KOPT-K1 (cell line): ENCODE measurements around the gene XPA.
"Not testable (repeated sequence)": the region's sequence is repeated elsewhere in the genome, so short reads cannot be mapped to it uniquely, and the experiment has no call there.

Source experiments
- H3K27ac ChIP-seq: fragments of 200-600 bp; sonication (generic); 2 replicates; pipeline ENCODE4 v1.5.1; 2016; ENCODE audit warnings: antibody characterized with exemption, mild to moderate bottlenecking, low read depth, low read length; ENCODE audit not compliant: poor library complexity, severe bottlenecking
- H3K36me3 ChIP-seq: fragments of 200-600 bp; sonication (generic); 2 replicates; pipeline ENCODE4 v1.5.1; 2017; ENCODE audit warnings: antibody characterized with exemption, mild to moderate bottlenecking, low read length, moderate library complexity; ENCODE audit not compliant: insufficient read depth
- H3K9me3 ChIP-seq: fragments of 200-600 bp; sonication (generic); 2 replicates; pipeline ENCODE4 v1.5.1; 2017; ENCODE audit warnings: antibody characterized with exemption, low read length, mild to moderate bottlenecking; ENCODE audit not compliant: insufficient read depth, poor library complexity, severe bottlenecking

The XPA gene

GRCh38 chr9:97696803-97697601 is at the start of gene XPA:
TSS of gene XPA (minus strand) at chr9:97697340. CDS start at chr9:97697292, 48 bp downstream.
- Histone ChIP-seq H3K36me3 (peaks cover 14% of the 10 kb centered on the region), H3K27ac (peak within 1 kb of the TSS; percentile 81), H3K9me3 (no peaks in the 10 kb centered on the region)

DNA sequence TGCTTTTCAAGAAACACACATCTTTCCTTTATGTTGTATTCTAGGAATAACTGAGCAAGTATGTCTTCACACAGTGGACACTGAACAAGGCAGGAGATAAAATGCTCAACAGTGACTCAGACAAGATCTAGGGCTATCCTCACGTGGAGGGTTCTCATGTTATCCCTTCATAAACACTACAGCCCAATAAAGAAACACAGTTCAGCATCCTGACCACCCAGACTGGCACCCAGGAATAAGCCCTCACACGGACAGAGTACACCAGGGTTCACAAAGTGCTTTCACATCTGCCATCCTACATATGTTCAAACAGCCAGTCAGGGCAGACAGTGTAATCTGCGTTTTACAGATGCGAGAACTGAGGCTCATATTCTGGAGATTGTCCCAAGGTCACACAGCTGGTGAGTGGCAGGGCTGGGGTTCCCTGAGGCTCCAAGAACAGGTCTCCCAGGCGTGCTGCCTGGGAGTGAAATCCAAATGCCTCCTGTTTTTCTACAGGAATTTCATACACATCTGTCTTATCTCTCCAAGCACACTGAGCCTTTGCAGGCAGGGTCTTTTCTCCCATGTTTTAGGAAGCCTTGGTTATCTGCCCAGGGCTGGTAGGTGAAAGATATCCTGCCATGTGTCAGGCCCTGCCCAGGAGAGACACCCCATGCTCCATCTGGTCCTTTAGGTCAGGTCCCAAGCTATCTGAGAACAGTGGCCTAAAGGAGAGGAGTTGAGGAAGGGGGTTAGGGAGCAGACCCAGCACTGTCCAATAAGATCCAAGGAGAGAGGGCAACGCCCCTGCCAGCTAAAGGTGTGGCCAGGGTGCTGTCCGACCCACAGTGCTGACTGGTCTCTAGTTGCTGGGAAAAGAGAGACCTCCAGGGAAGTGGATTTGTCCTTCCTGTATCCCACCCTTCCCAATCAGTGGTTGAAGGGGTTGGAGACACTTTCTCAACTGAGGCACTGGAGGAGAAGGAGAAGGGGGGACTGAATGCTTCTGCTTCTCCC is 47.9 kb upstream of the XPA start:
- H3K27ac ChIP-seq: no peak overlapping the region
- H3K36me3 ChIP-seq: no peaks in the 10 kb centered on the region
- H3K9me3 ChIP-seq: peaks cover 8% of the 10 kb centered on the region

GRCh38 chr9:97744025-97744424 is 46.9 kb upstream of the XPA start:
- H3K36me3 ChIP-seq, H3K9me3 ChIP-seq, H3K27ac ChIP-seq: not testable (repeated sequence)

DNA sequence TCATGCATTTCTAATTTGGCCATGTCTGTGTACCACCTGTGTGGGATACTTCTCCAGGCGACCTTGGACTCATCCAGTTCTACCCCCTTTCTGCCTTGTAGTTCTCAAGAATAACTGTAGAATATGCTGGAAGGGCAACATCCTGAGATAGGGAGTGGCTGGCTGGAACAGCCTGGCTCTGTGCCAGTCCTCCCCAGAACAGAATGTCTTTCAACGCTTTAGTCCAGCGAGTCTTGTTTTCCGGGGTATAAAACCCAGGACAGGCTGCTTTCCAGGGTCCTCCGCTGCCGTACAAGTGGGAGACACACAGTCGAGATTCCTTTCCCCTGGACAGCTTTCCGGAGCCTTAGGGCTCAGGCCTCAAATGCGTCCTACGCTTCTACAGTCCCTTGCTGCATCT is 45.4 kb upstream of the XPA start:
- Histone ChIP-seq H3K36me3 (no peaks in the 10 kb centered on the region), H3K9me3 (peaks cover 8% of the 10 kb centered on the region), H3K27ac (no peak overlapping the region)

GRCh38 chr9:97741947-97742346 is 44.8 kb upstream of the XPA start:
- no peaks in the 10 kb centered on the region for H3K36me3 ChIP-seq
- H3K27ac ChIP-seq: no peak overlapping the region

DNA sequence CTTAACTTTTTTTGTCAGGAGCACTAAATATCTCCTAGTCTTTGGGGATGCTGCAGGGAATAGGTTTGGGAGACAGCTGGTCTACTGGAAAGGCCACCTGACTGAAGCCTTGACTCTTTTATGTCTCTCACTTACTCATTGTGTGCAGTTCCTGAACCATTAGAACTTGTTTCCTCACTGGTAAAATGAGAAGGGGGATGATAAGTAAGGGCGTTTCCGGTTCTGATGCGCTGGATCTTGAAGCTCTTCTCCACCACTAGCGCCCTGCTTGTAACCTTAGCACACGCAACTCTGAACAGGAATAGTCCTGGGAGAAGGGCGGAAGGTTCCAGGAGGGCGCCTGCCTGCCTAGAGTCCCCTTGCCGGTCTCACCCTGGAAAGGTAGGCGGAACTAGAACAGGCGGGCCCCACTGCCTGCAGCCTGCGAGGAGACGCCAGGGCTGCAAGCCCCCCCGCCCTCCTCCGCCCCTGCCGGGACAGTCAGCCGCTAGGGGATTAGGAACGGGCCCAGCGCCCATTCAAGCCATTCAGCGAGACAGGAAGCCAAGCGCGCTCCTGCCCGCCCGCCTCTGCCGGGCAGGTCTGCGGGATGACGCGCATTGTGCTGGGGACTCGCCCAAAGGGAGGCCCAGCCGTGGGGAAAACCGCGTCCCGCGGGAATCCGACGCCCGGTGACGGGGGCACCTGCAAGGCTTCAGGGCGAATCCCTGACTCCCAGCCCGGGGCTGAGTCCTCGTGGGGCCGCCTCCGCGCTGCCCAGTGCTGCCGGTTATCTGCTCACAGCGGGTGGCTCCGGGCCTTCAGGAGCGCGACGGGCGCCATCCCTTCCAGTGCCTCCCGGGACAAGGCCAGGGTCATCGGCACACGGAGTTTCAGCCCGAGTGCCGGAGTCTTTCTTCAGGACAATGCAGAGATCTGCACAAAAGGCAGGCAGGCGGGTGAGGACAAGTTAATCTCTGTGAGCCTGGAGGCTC is 44.0 kb upstream of the XPA start:
- no peaks in the 10 kb centered on the region for H3K36me3 ChIP-seq
- peaks cover 8% of the 10 kb centered on the region for H3K9me3 ChIP-seq
- no peak overlapping the region for H3K27ac ChIP-seq

More at GRCh38 chr9:97741947-97742346, 44.8 kb upstream of the XPA start:
- H3K9me3 ChIP-seq: peaks cover 8% of the 10 kb centered on the region

DNA sequence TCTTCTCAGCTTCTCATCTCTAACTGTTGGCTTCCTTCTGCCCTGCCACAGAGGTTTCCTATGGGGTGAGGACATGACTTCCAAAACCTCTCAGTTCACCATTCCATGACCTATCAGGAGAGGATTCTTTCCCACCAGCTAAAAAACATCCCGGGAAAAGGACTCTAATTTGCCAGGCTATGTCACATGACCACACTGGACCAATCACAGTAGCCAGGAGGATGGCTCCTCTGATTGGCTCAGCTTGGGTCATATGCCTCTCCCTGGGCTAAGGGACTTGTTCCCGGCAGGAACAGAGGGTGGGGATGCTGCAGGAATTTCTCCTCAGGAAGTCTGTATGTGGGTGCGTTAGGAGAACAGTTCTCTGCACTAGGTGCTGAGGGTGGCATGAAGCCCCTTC is 40.3 kb upstream of the XPA start:
- no peaks in the 10 kb centered on the region for H3K36me3 ChIP-seq

DNA sequence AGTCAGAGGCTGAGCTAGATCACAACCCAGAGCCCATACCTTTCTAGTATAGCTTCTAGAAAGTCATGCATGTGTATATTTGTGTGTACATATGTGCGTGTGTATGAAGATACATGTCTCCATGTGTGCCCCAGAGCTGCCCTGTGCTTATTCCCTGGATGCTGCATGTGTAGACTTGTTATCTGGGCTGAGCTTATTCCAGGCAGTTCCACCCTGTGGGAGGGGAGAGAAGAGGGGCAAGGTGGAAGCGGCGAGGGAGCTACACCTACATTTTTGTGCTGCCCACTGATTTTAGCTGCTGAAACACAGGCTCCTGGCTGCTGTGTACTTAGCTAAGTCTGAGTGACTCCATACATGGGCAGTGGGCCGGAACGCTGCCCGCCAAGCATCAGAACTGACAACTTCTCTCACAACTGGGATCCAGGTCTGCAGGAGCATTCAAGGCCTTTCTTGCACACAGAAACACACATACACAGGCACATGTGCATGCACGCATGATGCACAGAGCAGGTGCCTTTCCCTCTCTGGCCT is 38.0 kb upstream of the XPA start:
- no peaks in the 10 kb centered on the region for H3K36me3 ChIP-seq
- H3K9me3 ChIP-seq: no peaks in the 10 kb centered on the region
- no peak overlapping the region for H3K27ac ChIP-seq

More for the DNA sequence above, 40.3 kb upstream of the XPA start:
- Histone ChIP-seq H3K9me3 (peaks cover 4% of the 10 kb centered on the region), H3K27ac (no peak overlapping the region)

DNA sequence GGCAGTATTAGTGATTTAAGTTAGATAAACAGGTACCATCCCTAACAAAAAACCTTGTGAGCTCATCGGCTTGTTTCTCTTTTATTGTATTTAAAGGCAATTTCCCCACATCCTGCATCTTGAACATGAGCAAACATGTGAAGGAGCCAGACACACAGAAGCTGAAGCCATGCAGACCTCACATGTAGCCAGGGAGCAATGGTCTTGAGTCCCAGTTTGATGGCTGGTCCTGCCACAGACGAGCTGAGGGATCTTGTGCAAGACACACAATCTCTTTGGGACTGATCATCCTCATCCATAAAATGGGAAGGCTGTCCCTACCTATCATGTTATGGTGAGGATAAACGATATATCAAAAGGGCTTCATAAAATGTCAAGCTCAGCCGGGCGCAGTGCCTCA is 29.6 kb upstream of the XPA start:
- no peaks in the 10 kb centered on the region for H3K36me3 ChIP-seq
- H3K9me3 ChIP-seq: no peaks in the 10 kb centered on the region
- H3K27ac ChIP-seq: no peak overlapping the region

DNA sequence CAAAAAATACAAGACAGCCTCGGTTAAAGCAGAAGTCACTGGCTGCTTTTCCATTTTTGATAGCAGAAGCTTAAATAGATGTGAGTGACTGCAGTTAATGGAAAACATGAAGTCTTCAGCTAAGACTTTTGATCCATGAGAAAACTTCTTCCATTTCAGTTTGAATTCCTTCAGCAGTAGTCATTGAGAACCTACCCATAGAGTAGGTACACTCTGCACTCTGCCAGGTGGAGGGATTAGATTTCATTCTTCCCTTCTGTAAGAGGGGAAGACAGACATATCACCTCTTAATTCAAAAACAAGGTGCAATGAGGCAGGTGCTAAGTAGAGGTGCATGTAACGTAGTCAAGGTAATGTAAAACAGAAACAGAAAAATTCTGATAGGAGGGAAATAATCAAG is 26.7 kb upstream of the XPA start:
- H3K27ac ChIP-seq: no peak overlapping the region
- no peaks in the 10 kb centered on the region for H3K36me3 ChIP-seq

DNA sequence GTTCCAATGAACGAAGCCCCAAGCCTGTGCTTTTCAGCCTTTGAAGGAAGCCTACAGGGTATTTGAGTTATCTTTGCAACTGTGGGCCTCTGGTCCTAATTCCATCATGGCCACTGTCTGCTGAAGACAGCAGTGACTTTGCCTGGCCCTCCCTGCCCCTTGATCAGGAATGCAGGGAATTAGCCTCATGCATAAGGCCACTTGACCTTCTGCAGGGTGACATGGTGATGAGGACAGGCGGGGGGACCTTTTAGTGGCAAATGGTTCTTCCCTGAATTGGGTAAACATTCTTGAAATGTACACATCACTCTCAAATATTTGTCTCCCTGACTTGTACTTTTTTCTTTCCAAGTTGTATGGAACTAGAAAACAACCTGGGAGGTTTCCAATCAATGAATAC is 25.2 kb upstream of the XPA start:
- H3K36me3 ChIP-seq: no peaks in the 10 kb centered on the region
- H3K27ac ChIP-seq: no peak overlapping the region
- peaks cover 7% of the 10 kb centered on the region for H3K9me3 ChIP-seq

More for the DNA sequence above, 26.7 kb upstream of the XPA start:
- peaks cover 7% of the 10 kb centered on the region for H3K9me3 ChIP-seq

- no peak overlapping the region for H3K27ac ChIP-seq
- no peaks in the 10 kb centered on the region for H3K36me3 ChIP-seq
- H3K9me3 ChIP-seq: peaks cover 7% of the 10 kb centered on the region
These were observed 24.3 kb upstream of the XPA start for GRCh38 chr9:97721396-97721795.

- Histone ChIP-seq H3K27ac (no peak overlapping the region), H3K9me3 (peaks cover 7% of the 10 kb centered on the region), H3K36me3 (no peaks in the 10 kb centered on the region)
These were observed 20.7 kb upstream of the XPA start for GRCh38 chr9:97717866-97718265.

GRCh38 chr9:97714435-97714834 is 17.3 kb upstream of the XPA start:
- Histone ChIP-seq H3K9me3 (no peaks in the 10 kb centered on the region), H3K36me3 (no peaks in the 10 kb centered on the region), H3K27ac (no peak overlapping the region)
